HepG2 (cell line): ENCODE data around the gene ETS2.

Source experiments
- CTCF ChIP-seq: sonication (generic); formaldehyde crosslinking; IDR thresholded peaks from 2 replicates; pipeline ENCODE4 v1.5.0; 2020; ENCODE audit warnings: mild to moderate bottlenecking, missing genetic modification reagents, moderate library complexity
- EP300 ChIP-seq, 3 experiments: sonication (generic) in 1 of 3; formaldehyde crosslinking in 1 of 3; IDR thresholded peaks; 2 replicates each; pipeline versions ENCODE4 v1.5.1 to v1.6.1; 2011 to 2020; ENCODE audit warnings: low read depth in 2 of 3, low read length in 2 of 3, borderline replicate concordance in 1 of 3, improper control_type of control experiment in 1 of 3, mild to moderate bottlenecking in 1 of 3, missing genetic modification reagents in 1 of 3, moderate library complexity in 1 of 3
- GABPA ChIP-seq, 2 experiments: IDR thresholded peaks; 2 replicates each; pipeline ENCODE4 v1.6.1; 2011 to 2016; ENCODE audit warnings: low read depth in 2 of 2, low read length in 1 of 2, missing biosample characterization in 1 of 2, missing genetic modification characterization in 1 of 2
- HHEX ChIP-seq: IDR thresholded peaks from 2 replicates; pipeline ENCODE4 v1.6.1; 2016; ENCODE audit warnings: control low read depth
- HNRNPH1 ChIP-seq: fragments of 200-400 bp; formaldehyde crosslinking; optimal IDR thresholded peaks from 2 replicates; pipeline ENCODE3; 2017; ENCODE audit warnings: mild to moderate bottlenecking, low read depth, low read length
- MEIS2 ChIP-seq: sonication (generic); formaldehyde crosslinking; IDR thresholded peaks from 2 replicates; pipeline ENCODE4 v1.9.0; 2021; ENCODE audit warnings: mild to moderate bottlenecking, missing genetic modification reagents
- NFAT5 ChIP-seq: sonication (generic); formaldehyde crosslinking; IDR thresholded peaks from 2 replicates; pipeline ENCODE4 v1.4.0; 2020; ENCODE audit warnings: missing genetic modification reagents
- ZNF891 ChIP-seq: sonication (generic); formaldehyde crosslinking; IDR thresholded peaks from 2 replicates; pipeline ENCODE4 v1.5.0; 2020; ENCODE audit warnings: mild to moderate bottlenecking, missing genetic modification reagents

DNA sequence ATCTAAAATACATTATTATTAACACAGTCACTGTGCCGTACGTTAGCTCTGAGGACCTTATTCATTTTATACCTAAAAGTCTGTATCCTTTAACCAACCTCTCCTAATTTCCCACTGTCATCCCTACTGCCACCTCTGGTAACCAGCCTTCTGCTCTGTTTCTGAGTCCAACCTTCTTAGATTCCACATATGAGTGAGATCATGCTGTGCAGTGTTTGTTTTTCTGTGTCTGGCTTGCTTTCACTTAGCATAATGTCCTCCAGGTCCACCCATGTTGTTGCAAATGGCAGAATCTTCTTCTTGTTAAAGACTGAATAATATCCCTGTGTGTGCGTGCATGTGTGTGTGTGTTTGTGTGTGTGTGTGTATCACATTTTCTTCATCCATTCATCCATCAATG is 64.2 kb downstream of the ETS2 start:
- TF ChIP-seq MEIS2 (CRISPR knock-in tag): no peak
- TF ChIP-seq EP300 (IDR thresholded peaks at IDR 0.05; ENCODE audit: low read depth in 2 of 2, low read length in 2 of 2): no peak
- TF ChIP-seq EP300 (CRISPR knock-in tag; IDR thresholded peaks at IDR 0.05; ENCODE audit: borderline replicate concordance): no peak
- no peak for TF ChIP-seq CTCF (CRISPR knock-in tag)
- TF ChIP-seq NFAT5 (CRISPR knock-in tag): no peak
- TF ChIP-seq HHEX (CRISPR knock-in tag): no peak
- TF ChIP-seq HNRNPH1: no peak
- TF ChIP-seq GABPA (IDR thresholded peaks at IDR 0.05; ENCODE audit: low read depth, low read length): no peak
- no peak for TF ChIP-seq GABPA (CRISPR knock-in tag; IDR thresholded peaks at IDR 0.05; ENCODE audit: low read depth)
- no peak for TF ChIP-seq ZNF891
